22Rv1 (cell line): ENCODE results near the gene CYGB.

Source experiments
- H3K27ac ChIP-seq: fragments of 450-650 bp; 2 replicates; pipeline ENCODE4 v1.5.1; 2017
- CTCF ChIP-seq: fragments of 450-650 bp; IDR thresholded peaks from 2 replicates; pipeline ENCODE4 v1.5.1; 2017; ENCODE audit warnings: mild to moderate bottlenecking
- ZFX ChIP-seq: fragments of 450-650 bp; IDR thresholded peaks from 2 replicates; pipeline ENCODE4 v1.6.1; 2017; ENCODE audit warnings: antibody characterized with exemption, borderline replicate concordance

CYGB gene

GRCh38 chr17:76532072-76532651, 5.3 kb downstream of the CYGB start:
- no peak for TF ChIP-seq ZFX
- TF ChIP-seq CTCF = no peak

GRCh38 chr17:76531486-76532038, 5.9 kb downstream of the CYGB start:
- H3K27ac ChIP-seq = no peak overlapping the region
- TF ChIP-seq CTCF (no peak), ZFX (no peak)

More at GRCh38 chr17:76532072-76532651, 5.3 kb downstream of the CYGB start:
- H3K27ac ChIP-seq = no peak overlapping the region

- TF ChIP-seq CTCF (no peak), ZFX (no peak)
- no peak overlapping the region for H3K27ac ChIP-seq
Observed at GRCh38 chr17:76530811-76531485, 6.6 kb downstream of the CYGB start.

- no peak for TF ChIP-seq CTCF
- TF ChIP-seq ZFX = no peak
- H3K27ac ChIP-seq = no peak overlapping the region
Observed at GRCh38 chr17:76530095-76530723, 7.3 kb downstream of the CYGB start.

- H3K27ac ChIP-seq = no peak overlapping the region
Observed at GRCh38 chr17:76529224-76530094, 8.1 kb downstream of the CYGB start.

More at GRCh38 chr17:76529224-76530094, 8.1 kb downstream of the CYGB start:
- TF ChIP-seq CTCF = no peak
